ENCODE measurements around the gene GALNT18.

The GALNT18 gene

DNA sequence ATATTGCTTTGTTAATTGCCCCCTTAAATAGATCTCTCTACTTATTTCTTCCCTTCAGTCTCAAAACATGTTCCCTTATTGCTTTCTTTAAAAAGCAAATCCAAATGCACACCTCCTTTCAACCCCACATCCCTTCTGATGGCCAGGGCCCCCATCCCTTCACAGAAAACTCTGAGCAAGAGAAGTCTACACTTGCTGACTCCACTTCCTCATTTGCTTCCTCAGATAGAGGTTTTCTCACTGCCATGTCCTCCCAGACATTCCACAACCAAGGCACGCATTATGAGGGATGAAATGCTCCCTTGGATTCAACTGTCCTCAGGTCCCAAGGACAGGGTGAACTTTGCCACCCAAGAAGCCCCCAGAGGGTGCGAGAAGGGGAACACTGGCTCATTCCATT is 311.9 kb downstream of the GALNT18 start:
- no peak for DNase-seq (ENCODE audit: low read depth)

DNA sequence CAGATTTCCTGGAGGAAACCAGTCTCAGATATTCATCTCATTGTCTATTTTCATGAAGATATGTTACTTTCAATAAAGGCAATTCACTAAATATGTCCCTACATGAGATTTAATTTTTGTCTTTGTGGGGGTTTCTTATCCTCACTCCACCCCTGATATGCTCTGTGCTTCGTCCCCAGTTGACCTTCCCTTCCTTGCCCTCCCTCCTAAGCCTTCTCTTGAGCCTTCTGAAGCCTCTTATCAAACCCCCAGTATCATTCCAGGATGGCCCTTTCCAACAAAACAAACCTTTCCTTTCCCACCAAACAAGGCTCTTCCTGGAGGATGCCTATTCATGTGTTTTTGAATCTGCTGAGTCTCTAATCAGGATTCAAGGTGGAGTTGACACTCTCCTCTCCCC is 313.6 kb downstream of the GALNT18 start:
- DNase-seq (ENCODE audit: low read depth): no peak

DNA sequence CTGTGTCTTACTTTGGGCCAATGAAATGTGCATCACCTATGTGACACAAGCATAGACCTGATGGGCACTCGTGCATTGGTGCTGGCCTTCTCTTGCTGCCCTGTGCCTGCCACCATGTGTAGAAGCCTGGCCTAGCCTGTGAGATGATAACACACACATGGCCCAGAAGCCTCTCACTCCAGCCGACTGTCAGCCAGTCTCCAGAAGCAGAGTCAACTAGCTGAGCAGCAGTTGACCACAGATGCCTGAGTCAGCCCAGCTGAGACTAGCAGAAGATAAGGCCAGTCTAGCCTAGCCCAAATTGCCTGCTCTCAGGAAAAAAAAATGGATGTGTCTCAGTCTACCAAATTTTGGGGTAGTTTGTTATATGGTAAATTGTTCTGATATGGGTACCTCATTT is 314.9 kb downstream of the GALNT18 start:
- no peak for DNase-seq (ENCODE audit: low read depth)

- no peak for DNase-seq (ENCODE audit: low read depth)
Observed at GRCh38 chr11:11304550-11304949, 317.3 kb downstream of the GALNT18 start.

DNA sequence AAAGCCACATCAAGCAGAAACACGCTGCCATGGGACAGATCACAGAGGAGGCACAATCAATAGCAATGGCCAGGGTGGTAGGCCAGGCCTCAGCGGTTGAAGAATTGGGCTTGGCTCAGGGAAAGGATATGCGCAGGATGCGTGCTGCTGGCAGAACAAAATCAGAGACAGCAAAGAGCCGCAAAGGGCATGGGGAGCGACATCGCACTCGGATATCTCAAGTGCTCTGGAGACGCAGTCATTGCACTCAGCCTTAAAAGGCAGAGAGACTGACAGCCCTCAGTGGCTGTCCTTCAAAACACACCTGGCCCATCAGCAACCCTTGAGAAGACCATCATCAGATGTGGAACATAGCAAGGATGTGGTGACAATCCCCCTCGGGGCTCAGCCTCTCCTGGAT is 319.2 kb downstream of the GALNT18 start:
- DNase-seq (ENCODE audit: low read depth): no peak

DNA sequence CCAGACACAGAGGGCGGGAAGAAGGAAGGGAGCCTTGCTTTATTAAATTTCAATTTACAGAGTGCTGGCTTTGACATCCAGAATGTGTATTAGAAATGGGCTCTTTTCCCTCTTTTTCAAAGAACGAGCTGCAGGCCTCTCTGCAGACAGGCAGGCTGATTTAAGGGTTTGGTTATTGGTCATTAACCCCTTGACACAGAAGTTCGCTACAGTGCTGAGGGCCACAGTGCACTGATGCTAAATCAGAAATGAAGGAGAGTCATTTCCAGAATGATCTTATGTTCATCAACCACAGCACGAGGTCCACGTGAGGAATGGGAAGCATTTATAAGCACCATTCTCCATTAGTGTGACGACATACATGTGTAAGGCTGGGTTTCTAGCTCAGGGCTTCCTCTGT is 320.6 kb downstream of the GALNT18 start:
- DNase-seq (ENCODE audit: low read depth): no peak

DNA sequence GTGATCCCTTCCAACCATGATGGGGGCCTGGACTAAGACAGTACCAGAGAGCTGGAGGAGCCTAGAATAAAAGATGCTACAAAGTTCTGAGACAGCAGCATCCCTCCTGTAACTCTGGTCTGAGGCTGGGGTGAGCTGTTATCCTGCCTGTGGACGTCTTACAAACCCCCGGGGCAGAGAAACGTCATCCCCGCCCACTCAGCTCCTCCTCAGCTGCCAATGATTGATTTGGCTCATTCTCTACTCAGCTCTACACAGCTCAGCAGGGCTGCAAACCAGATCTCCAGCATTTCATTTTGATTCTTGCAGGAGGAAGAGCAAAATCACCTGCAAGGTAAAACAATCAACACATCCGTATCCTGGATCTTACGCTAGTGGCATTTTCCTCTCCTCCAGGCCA is 324.2 kb downstream of the GALNT18 start:
- DNase-seq (ENCODE audit: low read depth): no peak

DNA sequence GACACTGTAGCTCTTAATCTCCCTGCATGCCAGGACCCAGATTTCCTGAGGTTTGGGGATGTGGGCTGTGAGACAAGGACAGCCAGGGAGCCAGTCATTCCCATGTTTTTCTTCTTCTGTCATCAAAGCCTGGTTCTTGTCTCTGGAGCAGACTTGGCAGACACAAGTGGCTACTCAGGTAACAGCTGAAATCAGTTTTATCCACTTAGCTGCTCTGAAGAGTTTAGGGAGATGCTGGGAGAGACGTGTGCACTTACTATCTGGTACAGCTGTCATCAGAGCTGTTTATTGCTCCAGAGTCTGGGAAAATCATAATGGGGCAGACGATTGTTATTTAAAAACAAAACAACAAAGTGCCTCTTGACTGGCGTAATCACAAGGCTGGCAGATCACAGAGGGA is 325.4 kb downstream of the GALNT18 start:
- DNase-seq (ENCODE audit: low read depth): no peak

GRCh38 chr11:11294551-11294855 is 327.3 kb downstream of the GALNT18 start:
- DNase-seq (ENCODE audit: low read depth): no peak

DNA sequence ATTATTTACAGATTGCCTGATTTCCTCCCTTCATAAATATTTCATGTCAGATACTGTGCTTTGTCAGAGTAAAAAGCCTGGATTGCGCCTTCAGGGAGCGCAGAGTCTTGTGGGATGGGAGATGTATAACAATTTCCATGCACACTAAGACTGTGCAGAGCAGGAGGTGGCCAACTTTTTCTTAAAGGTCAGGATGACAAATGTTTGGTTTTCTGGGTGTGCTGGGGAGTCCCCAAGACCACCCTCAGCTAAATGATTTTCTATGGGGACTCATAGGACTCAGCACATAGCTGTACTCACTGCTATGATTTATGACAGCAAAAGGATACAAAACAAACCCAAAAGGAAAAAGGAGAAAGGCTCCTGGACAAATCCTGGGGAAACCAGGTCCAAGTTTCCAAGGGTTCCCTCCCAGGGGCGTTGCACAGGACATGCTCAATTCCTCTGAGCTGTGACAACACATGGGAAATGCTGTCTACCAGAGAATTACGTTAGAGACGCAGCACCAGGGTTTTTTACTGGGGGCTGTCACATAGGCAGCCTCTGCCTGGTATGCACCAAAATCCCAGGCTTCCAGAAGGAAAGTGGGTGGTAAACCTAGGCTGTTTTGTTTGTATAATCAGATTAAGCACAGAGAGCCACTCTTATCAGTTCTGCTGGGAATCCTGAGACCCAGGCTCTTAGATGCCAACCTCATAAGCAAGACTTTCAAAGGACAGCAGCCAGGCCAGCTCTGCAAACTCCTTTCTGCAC is 327.8 kb downstream of the GALNT18 start:
- no peak for DNase-seq (ENCODE audit: low read depth)

DNA sequence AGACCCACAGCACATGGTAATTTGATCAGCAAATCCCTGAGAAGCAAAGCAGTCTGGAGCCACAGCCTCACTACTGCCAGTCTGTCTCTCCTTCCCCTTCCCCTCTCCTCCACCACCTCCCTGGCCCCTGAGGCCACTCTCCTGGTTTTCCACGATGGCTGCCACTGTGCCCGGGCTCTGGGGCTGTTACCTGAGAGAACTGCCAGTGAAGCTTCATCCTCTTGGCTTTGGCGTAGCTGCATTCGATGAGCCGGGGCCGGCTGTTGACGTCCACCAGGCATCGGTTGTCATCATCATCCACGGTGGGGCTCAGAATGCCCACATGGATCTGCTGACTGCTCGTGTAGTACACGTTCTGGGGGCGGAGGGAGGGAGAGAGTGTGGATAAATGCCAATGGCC is 329.0 kb downstream of the GALNT18 start:
- DNase-seq (ENCODE audit: low read depth): no peak

GRCh38 chr11:11291041-11292015 is 330.5 kb downstream of the GALNT18 start:
- DNase-seq (ENCODE audit: low read depth): no peak

GRCh38 chr11:11290354-11290753 is 331.5 kb downstream of the GALNT18 start:
- no peak for DNase-seq (ENCODE audit: low read depth)

- DNase-seq (ENCODE audit: low read depth): no peak
Observed at GRCh38 chr11:11289669-11290068, 332.1 kb downstream of the GALNT18 start.

DNA sequence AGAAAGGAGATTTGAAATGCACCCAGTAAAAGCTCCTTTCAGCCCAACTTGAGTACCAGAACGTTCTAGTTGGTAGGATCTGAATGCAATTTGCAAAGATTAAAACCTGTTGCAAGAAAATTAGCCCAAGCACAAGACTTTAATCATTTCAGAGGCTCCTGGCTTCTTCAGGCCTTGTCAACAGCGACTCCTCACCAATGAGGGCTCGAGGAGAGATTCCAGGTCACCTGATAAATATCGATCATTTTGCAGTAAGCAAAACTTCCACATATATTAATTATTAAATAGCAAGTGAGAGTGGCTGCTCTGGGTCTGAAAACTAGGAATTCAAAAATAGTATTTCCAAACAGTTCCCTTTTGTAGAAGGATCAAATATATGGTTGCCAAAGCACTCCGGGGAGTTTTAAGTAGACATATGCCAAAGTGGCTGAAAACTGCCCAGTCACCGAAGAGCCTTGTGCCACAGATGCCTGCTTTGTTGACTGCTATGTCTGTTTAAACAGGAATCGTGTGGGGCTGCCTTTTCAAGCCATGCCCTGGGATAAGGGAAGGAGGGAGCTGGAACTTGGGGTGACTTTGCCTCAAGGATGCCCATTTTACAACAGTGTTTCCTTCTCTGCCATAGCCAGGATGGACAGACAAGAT is 332.7 kb downstream of the GALNT18 start:
- no peak for DNase-seq (ENCODE audit: low read depth)

DNA sequence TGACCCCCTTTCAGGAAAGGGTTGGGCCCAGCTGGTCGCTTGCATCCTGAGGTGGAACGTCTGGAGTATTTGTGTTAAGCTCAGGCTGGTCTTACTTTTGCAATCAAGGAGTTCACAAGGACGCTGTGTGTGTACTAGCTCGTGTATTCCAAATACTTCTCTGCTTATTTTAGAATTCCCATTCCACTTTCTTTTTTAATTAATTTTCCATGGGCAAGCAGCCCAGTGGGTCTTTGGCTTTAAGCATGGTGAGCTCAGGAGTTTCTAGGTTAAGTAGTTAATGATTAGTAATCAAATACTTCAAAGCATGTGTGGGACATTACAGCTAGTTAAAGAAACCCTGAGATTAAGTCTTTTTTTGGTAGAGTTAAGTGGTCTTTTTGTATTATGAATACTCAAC is 337.3 kb downstream of the GALNT18 start:
- no peak for DNase-seq (ENCODE audit: low read depth)

GRCh38 chr11:11281626-11282025 is 340.2 kb downstream of the GALNT18 start:
- no peak for DNase-seq (ENCODE audit: low read depth)

DNA sequence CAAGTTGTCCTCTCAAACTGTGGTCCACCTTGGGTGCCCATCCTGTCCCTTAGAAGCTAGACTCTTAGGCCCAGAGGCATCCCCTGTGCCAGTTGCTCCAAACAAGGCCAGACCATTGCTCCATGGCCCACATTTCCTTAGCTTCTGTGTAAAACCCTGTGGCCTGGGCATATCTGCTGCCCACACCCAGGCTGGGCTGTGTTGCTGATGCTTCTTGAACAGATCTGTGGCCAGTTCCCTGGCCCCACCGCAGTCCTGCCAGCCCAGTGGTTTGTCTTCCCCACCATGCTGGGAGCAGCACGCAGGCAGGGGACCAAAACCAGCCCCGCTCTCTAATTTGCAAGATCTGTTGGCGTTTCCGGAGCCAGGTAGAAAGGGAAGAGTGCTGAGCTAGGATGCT is 341.0 kb downstream of the GALNT18 start:
- no peak for DNase-seq (ENCODE audit: low read depth)

DNA sequence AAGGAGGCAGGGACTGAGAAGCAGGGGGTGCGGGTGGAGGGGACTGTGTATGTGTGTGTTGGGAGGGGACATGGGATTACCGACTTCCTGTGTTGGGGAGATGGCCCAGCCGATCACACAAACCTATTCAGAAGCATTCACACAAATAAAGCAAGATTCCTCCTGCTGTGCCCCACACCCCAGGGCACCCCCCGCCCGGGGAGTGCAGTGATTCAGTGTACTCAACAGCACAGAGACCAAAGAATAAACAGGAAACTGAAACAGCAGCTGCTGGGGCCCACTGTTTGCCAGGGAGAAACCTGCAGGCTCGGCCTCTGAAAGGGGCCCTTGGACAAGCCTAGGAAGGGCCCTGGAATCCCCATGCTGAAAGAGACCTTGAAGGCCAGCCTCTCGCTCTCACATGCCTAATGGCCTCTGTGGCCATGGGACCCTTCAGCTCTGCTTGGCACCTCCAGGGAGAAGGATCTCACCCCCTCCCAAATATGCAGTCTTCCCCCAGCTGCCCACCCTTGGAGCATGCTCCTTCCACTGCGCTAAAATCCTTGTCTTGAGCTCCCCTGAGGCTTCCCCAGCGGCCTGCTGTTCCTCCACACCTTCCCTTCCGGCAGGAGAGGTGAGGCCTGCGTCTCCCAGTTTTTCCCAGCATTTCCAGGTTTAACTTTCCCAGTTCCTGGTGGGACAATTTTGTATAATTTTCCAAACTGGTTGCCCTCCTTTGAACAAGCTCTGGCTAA is 341.7 kb downstream of the GALNT18 start:
- DNase-seq (ENCODE audit: low read depth): no peak

DNA sequence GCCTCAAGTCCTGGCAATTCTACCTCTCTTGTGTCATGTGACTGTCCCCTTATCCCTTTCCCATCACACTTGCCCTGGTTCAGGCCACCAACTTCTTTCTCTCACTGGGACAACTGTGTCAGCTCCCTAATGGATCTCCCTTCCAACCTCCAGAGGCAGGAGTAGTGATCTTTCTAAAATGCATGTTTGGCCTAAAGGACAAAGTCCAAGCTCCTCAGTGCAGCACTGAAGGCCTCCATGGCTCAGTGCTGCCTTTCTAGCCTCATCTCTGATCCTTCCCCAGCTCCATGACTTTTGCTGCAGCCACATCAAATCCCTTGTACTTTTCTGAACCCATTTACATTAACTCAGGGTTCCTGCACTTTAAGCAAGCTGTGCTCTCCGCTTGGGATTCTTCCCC is 349.6 kb downstream of the GALNT18 start:
- DNase-seq (ENCODE audit: low read depth): no peak

- no peak for DNase-seq (ENCODE audit: low read depth)
Observed at GRCh38 chr11:11270236-11270775, 351.5 kb downstream of the GALNT18 start.

DNA sequence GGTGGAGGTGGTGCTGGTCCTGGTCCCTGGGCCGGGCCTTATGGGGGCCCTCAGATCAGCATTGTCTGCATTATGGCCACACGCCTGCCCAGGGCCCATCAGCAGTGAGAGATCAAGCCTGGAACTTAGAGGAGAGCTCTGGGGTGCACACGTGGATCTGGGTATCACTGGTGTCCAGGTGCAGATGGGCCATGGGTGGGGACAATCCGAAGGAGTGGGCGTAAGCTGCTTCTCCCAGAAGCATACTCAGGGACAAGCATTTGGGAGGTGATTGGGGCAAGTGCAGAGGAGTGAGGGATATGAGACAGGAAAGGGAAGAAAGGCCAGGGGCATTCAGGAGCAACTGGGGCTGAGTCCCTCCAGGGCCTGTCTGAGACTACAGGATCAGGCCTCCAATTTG is 353.1 kb downstream of the GALNT18 start:
- no peak for DNase-seq (ENCODE audit: low read depth)
